Dedifferentiated amniotic fluid mesenchymal stem cell (primary cell): Measurements from ENCODE around the gene DNAH2.

Source experiments
- DNase-seq: peaks from one replicate; pipeline ENCODE4 v3.0.0-alpha.2; 2016; ENCODE audit errors: extremely low spot score

DNAH2 gene

DNA sequence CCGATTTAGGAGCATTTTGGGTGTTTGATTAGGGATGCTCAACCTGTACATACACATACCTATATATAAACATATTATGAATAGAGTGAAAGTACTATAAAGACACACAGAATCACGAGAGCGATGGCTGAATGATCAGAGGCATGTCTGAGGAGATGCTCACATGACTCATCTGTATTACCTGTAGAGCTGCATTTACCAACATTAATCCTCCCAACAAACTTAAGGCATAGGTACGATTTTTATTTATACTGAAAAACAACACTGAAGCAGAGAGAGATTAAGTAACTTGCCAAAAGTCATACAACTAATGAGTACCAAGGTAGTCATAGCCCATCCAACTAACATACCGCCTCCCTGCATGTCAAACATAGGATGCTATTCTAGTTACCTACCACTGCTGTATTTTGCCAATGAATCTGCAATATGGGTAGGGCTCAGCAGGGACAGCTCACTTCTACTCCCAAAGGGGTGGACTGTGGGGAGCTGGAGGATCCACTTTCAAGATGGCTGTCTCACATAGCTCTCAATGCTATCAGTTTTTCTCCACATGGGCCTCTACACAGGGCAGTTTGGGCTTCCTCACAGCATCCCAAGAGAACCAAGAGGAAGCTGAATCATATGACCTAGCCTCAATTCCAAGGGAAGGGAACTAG lies 147.6 kb downstream of the DNAH2 start:
- no peak for DNase-seq

DNA sequence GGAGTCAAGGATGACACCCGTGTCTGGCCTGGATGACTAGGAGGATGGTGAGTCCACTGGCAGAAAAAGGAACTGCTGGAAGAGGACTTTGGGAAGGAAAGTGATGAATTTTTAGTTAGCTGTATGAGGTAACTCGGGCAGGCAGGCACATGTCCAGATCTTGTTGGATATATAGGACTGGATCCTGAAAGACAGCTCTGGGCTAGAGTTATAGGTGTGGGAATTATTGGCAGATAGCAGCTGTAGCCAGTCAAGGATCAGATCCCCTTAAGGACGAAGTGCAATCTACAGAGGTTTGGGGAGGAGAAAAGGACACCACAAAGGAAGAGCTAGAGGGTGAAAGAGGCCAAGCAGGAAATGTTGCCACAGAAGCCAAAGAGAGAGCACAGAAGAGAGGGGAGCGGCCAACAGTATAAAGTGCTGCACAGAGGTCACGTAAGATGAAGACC lies 150.4 kb downstream of the DNAH2 start:
- DNase-seq = no peak

DNA sequence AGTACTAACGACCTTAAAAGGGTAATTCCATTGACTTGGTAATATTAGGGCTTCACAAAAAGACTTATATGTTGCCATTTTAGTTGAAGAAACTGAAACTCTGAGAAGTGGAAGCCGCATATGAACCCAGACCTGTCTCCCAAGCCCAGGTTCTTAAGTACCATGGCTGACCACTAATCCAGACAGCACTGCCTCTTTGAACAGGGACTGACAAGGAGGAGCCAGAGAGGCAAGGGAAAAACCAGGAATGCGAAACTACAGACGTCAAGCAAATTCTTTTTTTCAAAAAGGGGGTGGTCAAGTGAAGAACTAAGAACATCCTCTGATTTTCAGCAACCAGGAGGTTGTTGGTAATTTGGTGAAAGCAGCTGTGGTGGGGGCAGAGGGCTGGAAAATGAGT lies 155.5 kb downstream of the DNAH2 start:
- no peak for DNase-seq

DNA sequence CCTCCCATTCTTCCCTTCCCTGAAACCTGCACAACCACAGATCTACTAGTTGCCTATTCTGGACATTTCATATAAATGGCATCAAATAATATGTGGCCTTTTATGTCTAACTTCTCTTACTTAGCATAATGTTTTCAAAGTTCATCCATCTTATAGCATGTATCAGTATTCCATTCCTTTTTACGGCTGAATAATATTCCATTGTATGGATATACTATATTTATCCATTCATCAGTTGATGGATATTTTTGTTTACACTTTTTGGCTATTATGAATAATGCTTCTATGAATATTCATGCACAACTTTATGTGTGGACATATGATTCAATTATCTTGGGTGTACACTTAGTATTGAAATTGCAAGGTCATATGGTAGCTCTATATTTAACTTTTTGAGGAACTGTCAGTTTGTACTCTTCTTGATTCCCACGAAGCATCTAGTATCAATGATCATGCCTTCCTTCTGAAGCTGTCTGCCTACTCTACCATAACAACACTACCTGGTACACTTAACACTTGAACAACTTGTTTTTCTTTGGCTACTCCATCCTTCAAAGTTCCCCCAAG lies 158.3 kb downstream of the DNAH2 start:
- DNase-seq = no peak

DNA sequence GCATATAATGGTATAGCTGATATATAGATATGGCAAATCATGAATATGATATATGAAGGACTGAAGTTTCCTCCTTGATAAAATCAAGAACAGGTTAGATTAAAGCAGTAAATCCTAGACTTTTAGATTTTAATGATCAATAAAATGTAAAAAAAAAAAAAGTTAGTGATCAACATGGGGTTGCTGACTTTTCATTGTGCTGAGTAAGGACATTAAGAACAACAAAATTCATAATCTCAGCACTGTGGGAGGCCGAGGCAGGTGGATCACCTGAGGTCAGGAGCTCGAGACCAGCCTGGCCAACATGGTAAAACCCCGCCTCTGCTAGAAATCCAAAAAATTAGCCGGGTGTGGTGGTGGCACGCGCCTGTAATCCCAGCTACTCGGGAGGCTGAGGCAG lies 160.7 kb downstream of the DNAH2 start:
- no peak for DNase-seq

DNA sequence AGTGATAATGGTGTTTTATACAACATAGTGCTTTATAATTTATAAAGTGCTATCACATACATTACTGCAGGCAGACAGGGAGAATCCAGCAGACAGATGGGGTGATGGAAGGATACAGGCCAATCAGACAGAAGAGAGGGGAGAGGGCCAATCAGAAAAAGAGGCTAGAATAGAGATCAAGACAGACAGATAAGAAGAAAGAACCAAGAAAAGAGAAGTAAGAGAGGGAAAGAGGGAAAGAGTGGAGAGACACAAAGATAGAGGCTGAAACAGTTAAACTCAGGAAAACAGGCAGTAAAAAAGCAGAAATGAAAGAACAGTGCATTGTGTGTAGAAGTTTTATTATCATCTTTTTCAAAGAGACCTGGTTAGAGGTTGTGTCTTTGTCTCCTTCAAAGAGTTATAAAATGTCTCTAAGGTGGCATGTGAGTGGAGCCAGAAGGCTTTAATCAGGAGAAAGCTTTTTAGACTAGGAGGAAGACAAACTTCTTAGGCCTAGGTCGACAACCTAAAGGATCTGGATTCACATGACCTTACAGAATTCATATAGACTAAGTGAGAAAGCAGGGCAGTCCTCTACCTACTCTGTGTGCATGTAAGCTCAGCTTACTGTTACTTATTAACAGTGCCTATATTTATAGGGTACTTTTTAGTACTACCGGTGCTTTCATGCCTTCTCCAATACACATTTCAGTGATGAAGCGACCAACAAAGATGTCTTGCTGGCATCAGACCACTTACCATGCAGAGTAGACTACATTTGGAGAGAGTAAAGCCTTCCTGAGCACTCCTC lies 162.7 kb downstream of the DNAH2 start:
- DNase-seq = no peak

DNA sequence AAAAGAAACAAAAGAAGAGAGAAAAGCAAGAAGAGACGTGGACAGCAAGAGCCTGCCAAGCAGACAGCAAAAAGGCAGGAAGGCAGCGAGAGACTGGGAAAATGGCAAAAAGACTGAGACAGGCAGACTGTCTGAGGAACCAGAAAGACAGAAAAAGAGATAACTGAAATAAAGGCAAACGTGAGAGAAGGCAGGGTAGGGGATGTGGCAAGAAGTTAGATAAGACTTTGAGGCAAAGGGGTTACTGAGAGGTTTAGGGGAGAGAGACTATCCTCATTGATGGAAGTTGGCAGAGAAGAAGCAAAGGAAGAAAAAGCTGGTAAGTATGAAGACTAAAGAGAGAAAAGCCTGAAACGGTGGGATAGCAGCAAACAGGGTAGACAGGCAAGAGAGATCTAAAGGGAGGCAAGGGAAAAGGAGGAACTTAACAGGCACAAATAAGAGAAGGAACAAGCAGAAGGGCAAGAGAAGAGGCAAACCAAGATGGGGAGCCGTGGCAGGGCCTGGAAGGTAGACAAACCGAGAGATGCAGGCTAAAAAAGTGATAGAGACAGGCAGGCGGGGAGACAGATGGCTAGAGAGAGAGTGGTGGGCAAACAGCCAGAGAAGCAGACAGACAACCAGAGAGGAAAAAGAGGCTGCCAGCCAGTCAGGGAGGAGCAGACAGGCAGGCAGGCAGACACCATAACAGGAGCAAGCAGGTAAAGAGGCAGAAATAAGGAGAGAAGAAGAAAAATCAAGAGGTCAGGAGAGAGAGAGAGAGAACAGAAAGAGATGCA lies 163.9 kb downstream of the DNAH2 start:
- DNase-seq = no peak

DNA sequence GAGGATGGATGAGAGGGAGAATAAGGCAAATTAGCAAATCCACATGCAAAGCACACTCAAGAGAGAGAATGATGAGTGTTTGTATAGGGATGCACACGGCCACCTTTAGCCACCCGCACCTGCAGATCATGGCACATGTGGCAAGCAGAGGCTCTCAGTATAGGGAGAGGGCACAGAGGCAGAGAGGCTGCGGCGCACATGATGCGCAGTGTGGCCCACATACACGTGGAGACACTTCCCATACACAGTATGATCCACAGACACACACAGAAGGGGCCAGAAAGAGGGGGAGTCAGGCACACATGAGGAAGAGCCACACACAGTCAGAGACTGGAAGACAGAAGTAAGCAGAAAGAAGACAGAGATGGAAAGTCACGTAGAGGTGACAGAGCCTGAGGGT lies 164.5 kb downstream of the DNAH2 start:
- DNase-seq = no peak

DNA sequence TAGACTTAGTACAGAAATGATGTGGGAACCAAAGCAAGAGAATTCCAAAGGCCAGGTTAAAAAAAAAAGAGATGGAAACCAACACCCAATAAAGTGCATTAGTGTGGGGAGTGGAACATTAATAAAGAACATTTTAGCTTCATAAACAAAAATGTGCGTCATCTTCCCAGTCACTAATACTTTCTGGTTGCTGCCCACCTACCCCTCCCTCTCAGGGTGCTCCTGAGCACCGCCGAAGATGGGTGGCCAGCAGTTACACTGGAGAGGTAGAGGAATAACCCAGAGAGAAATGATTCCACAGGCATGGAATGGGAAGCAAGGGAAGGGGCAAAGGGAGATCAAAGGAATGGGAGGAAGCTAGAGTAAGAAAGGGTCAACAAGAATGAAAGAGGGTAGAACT lies 165.1 kb downstream of the DNAH2 start:
- no peak for DNase-seq
